Measurements from ENCODE around the gene MED29.

DNA sequence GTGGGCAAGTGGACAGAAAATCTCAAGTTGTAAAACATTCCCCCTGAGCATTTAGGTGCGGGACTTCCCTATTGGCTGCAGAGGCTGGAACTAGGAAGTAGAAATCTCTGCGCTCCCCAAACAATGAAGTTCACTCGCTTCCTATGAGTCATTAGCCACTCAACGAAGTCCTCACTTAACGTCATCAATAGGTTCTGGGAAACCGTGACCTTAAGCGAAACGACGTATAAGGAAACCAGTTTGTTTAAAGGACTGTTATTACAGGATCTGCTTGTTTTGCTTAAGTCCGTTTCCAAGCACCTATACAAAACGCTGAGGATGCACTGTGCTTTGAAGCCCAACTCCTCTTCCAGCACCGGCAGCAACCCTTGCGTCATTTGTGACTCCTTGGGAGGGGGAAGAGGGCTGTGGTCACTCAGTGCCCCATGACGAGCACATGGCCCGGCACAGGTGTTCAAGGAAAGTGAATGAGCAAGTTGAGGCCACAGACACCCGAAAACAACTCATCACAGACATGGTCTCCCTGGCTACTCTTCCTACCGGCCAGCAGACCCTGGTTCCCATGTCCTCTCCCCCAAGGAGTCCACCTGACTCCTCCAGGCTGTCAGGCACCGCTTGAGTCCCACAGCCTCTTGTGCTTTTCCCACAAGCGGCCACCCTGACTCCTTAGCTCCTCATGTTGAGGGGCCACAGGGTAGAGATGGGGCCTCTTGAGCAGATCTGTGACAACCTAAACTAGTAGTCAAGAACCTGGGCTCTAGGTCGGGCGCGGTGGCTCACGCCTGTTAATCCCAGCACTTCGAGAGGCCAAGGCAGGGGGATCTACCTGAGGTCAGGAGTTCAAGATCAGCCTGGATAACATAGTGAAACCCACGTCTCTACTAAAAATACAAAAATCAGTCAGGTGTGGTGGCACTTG lies 39.8 kb downstream of the MED29 start:
- TF ChIP-seq, protein P1, sequence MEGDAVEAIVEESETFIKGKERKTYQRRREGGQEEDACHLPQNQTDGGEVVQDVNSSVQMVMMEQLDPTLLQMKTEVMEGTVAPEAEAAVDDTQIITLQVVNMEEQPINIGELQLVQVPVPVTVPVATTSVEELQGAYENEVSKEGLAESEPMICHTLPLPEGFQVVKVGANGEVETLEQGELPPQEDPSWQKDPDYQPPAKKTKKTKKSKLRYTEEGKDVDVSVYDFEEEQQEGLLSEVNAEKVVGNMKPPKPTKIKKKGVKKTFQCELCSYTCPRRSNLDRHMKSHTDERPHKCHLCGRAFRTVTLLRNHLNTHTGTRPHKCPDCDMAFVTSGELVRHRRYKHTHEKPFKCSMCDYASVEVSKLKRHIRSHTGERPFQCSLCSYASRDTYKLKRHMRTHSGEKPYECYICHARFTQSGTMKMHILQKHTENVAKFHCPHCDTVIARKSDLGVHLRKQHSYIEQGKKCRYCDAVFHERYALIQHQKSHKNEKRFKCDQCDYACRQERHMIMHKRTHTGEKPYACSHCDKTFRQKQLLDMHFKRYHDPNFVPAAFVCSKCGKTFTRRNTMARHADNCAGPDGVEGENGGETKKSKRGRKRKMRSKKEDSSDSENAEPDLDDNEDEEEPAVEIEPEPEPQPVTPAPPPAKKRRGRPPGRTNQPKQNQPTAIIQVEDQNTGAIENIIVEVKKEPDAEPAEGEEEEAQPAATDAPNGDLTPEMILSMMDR (conservative IDR thresholded peaks at IDR 0.05; ENCODE audit: low read length), result no peak
- no peak for TF ChIP-seq EZH2phosphoT487 (IDR thresholded peaks at IDR 0.05; ENCODE audit: borderline replicate concordance, low read depth, low read length)
